SU-DHL-6 (cell line): ENCODE results near the gene PLEKHO1.

Source experiments
- EZH2phosphoT487 ChIP-seq: fragments of 200-600 bp; sonication (generic), shearing (Covaris generic); conservative IDR thresholded peaks from 2 replicates; pipeline ENCODE4 v1.6.1; 2018; ENCODE audit warnings: mild to moderate bottlenecking, antibody characterized with exemption, low read length, moderate library complexity, mixed read lengths
- TF ChIP-seq, protein P1 (sequence below): fragments of 200-600 bp; sonication (generic); IDR thresholded peaks from one replicate; pipeline ENCODE4 v1.5.1; 2017; ENCODE audit warnings: antibody characterized with exemption, mild to moderate bottlenecking, low read length, moderate library complexity; ENCODE audit not compliant: insufficient read depth, poor library complexity, severe bottlenecking

DNA sequence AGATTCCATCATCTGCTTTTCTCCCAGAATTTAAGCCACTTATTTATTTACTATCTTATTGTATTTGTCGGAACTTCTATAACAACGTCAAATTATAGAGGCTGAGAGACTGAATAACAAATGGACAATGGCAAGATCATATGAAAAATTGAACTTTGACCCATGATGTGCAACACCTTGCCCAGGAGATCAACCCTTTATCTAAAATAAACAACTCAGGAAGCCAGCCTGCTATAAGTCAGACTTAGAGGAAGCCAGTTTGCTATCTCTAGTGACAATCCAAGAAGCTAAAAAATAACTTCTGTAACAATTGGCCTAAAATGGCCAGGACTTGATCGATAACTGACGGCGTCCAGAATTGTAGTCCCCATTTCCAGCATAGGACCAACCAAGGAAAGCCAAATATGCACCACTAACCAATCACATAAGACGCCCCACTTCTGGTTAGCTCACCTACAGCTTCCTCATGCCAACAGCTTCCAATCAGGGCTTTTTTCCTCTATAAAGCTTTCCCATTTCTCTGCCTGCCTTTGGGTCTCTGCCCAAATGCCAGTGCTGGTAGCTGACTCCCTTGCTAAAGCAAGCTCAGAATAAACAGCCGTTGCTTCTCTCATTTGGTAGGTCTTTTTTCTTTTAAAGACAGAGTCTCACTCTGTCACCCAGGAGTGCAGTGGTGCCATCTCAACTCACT is 57.7 kb downstream of the PLEKHO1 start:
- TF ChIP-seq, protein P1, sequence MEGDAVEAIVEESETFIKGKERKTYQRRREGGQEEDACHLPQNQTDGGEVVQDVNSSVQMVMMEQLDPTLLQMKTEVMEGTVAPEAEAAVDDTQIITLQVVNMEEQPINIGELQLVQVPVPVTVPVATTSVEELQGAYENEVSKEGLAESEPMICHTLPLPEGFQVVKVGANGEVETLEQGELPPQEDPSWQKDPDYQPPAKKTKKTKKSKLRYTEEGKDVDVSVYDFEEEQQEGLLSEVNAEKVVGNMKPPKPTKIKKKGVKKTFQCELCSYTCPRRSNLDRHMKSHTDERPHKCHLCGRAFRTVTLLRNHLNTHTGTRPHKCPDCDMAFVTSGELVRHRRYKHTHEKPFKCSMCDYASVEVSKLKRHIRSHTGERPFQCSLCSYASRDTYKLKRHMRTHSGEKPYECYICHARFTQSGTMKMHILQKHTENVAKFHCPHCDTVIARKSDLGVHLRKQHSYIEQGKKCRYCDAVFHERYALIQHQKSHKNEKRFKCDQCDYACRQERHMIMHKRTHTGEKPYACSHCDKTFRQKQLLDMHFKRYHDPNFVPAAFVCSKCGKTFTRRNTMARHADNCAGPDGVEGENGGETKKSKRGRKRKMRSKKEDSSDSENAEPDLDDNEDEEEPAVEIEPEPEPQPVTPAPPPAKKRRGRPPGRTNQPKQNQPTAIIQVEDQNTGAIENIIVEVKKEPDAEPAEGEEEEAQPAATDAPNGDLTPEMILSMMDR = no peak
- TF ChIP-seq EZH2phosphoT487 = no peak
